HFFc6 (cell line): ENCODE results near the gene GNAZ. TPM values are rescaled to one million over a fixed set of nuclear protein-coding genes. Genes with fewer than 3 reads are reported as not detected.

ENCODE experiments used
- DNase-seq: peaks from one replicate; pipeline ENCODE4 v3.0.0-alpha.2; 2018
- H3K27ac Mint-ChIP-seq: 2 replicates; pipeline ENCODE4 v1.8.0; 2020; ENCODE audit warnings: mild to moderate bottlenecking, mixed read lengths
- H3K27me3 Mint-ChIP-seq: 2 replicates; pipeline ENCODE4 v1.8.0; 2021; ENCODE audit warnings: mild to moderate bottlenecking, moderate library complexity, mixed read lengths; ENCODE audit not compliant: insufficient read depth
- H3K36me3 Mint-ChIP-seq: 2 replicates; pipeline ENCODE4 v1.8.0; 2021; ENCODE audit warnings: low read depth, mixed read lengths
- H3K4me1 Mint-ChIP-seq: 2 replicates; pipeline ENCODE4 v1.8.0; 2020; ENCODE audit warnings: low read depth, mixed read lengths
- H3K4me3 Mint-ChIP-seq: 2 replicates; pipeline ENCODE4 v1.8.0; 2020; ENCODE audit warnings: mild to moderate bottlenecking, moderate library complexity, mixed read lengths
- H3K9me3 Mint-ChIP-seq: 2 replicates; pipeline ENCODE4 v1.8.0; 2020; ENCODE audit warnings: mild to moderate bottlenecking, mixed read lengths
- total RNA-seq, 6 experiments: library from RNA; stranded (reverse); fragmentation: NEBNext Ultra II Directional; extraction: Animal tissue kit (Norgen Biotek cat#: 25700); gene quantifications; 2 replicates in 1 of 6; 3 replicates in 5 of 6; pipeline ENCODE4 v1.2.3, GENCODE V29; 2021
- TF ChIP-seq, protein P1 (sequence below): fragments of 200-600 bp; sonication (generic); IDR thresholded peaks from 2 replicates; pipeline ENCODE4 v1.5.0; 2021; ENCODE audit warnings: antibody characterized with exemption, mild to moderate bottlenecking

Gene GNAZ
- total RNA-seq, 6 experiments from 2014 or later: 19.0 to 22.5 (median 20.1) TPM

DNA sequence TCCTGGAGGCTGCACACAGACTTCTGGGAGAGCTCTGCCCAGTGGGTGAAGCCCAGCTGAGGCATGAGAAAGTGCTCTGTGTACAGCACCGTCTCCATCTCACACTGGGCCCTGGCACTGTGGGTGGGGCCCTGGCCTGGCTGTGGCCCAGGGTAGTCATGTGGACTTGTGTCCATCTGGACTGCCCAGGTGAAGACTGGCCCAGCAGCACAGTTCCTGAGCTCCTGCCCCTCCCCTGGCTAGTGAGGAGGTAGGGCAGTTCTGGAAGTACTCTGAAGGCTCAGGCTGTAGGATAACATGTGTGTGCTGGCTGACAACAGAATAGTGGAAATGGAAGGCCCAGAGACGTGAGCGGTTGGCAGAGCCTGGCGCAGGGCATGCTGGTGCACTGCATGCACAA is 36.0 kb downstream of the GNAZ start:
- TF ChIP-seq, protein P1, sequence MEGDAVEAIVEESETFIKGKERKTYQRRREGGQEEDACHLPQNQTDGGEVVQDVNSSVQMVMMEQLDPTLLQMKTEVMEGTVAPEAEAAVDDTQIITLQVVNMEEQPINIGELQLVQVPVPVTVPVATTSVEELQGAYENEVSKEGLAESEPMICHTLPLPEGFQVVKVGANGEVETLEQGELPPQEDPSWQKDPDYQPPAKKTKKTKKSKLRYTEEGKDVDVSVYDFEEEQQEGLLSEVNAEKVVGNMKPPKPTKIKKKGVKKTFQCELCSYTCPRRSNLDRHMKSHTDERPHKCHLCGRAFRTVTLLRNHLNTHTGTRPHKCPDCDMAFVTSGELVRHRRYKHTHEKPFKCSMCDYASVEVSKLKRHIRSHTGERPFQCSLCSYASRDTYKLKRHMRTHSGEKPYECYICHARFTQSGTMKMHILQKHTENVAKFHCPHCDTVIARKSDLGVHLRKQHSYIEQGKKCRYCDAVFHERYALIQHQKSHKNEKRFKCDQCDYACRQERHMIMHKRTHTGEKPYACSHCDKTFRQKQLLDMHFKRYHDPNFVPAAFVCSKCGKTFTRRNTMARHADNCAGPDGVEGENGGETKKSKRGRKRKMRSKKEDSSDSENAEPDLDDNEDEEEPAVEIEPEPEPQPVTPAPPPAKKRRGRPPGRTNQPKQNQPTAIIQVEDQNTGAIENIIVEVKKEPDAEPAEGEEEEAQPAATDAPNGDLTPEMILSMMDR: no peak
- no peak overlapping the region for H3K27ac Mint-ChIP-seq
- no peaks in the 10 kb centered on the region for H3K9me3 Mint-ChIP-seq
- DNase-seq: no peak
- H3K36me3 Mint-ChIP-seq: no peaks in the 10 kb centered on the region
- peaks cover 3% of the 10 kb centered on the region for H3K27me3 Mint-ChIP-seq
- no peak overlapping the region for H3K4me3 Mint-ChIP-seq
- no peaks in the 10 kb centered on the region for H3K4me1 Mint-ChIP-seq

DNA sequence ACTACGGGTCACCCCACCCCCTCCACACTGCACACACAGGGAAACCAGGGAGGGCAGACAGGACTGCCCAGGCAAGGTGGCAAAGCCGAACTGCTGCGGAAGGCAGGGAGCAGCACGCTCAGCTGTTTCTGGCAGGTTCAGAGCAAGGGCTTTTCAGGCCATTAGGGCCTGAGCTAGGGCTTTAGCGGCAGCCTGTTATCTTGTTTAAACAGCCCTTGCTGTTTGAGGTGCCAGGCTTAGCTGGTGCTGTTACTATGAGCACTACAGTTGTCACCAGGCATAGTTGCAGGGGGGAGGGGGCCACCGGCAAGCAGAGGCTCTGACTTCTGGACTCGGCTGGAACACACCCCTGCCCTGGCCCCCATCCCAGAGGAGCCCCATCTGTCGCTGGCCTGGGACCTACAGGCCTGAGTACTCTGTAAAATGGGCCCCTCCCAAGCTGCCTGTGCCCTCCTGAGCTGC is 36.6 kb downstream of the GNAZ start:
- no peak overlapping the region for H3K27ac Mint-ChIP-seq

DNA sequence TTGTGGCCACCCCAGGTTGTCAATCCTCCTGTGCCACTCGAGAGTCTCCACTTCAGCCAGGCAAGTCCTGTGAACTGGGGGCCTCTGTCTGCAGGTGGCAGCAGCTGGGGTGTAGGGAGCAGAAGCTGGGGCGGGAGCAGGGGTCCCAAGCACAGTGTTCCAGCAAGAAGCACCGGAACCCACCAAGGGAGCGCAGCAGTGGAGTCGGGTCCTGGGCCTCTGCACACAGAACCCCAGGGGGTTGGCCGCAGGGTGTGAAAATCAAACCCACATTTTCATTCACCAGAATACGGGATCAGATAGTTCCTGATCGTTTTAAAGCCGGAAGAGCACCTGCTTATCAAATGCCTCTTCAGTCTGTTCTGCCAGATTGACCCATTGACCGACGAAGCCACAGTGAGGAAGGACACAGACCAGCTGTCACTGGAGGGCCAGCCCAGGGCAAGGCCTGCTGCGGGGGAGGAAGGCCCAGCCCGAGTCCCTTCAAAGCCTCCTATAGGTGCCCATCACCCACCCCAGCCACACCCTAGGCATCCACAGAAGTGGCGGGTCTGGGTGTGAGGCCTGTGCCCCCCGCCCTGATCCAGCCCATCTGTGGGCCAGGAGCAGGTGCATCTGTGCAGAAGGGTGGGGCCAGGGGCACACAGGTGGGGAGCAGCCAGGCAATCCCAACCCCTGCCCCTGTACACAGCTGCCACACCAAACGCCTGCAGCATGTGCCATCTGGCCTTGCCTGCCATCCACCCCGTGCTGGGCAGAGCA is 37.3 kb downstream of the GNAZ start:
- Mint-ChIP-seq H3K4me1 (no peaks in the 10 kb centered on the region), H3K27ac (no peak overlapping the region), H3K36me3 (no peaks in the 10 kb centered on the region), H3K4me3 (no peak overlapping the region), H3K27me3 (peaks cover 3% of the 10 kb centered on the region; the same call in 1 of the 2 replicates), H3K9me3 (no peaks in the 10 kb centered on the region)
- no peak for DNase-seq
- TF ChIP-seq, protein P1: no peak

More for the DNA sequence above, 36.6 kb downstream of the GNAZ start:
- Mint-ChIP-seq H3K27me3 (peaks cover 3% of the 10 kb centered on the region; the same call in 1 of the 2 replicates), H3K4me3 (no peak overlapping the region), H3K36me3 (no peaks in the 10 kb centered on the region), H3K4me1 (no peaks in the 10 kb centered on the region), H3K9me3 (no peaks in the 10 kb centered on the region)
- DNase-seq: no peak
- TF ChIP-seq, protein P1: no peak

DNA sequence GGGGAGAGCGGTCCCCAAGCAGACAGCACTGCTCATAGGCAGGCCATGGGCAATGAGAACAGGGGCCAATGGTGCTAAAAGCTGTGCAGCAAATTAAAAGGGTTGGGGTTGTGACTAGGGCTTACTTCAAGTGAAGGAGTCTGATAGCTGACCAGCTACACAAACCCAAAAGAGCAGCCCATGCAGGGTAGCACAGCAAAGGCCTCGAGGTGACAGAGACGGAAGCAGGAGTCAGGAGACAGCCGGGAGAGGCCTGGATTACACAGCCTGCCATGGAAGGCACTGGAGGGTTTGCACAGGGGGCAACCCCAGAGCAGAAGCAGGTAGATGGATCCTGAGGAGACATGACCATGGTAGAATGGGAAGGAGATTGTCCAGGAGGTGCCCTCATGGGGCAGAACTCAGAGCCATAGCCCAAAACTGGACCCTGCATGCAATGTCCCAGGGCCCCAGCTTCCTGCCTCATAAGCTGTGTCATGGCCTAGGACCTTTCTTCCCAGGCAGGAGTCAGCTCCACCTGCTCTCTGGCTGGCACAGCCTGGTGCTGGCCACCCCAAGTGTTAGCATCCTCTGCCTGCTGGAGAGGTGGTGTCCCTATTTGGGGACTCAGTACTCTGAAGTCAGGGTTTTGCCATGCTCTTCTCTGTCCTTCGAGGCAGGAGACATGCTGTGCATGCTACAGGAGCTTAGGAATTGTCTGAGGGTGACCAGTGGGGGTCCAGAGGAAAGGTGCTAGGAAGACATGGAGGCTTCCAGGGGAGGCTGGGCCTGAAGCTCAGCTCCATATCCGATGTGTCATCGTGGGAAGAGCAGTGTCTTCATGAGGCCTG is 38.1 kb downstream of the GNAZ start:
- Mint-ChIP-seq H3K4me1 (no peaks in the 10 kb centered on the region), H3K9me3 (no peaks in the 10 kb centered on the region), H3K27ac (no peak overlapping the region), H3K36me3 (no peaks in the 10 kb centered on the region), H3K27me3 (peaks cover 3% of the 10 kb centered on the region; the same call in 1 of the 2 replicates), H3K4me3 (no peak overlapping the region)
- DNase-seq: no peak
- TF ChIP-seq, protein P1: no peak

DNA sequence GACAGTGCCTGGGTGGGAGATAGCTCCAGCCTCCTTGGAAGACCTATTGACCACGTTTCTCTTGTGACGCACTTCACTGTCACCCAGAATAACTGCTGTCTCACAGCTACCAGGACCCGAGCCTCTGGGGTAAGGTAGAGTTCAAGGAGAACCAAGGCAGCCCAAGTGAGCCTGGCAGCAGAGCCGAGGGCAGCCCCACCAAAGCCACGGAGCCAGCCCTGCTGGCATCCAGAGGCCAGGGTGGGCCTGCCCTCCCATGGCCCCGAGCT is 38.7 kb downstream of the GNAZ start:
- no peaks in the 10 kb centered on the region for H3K36me3 Mint-ChIP-seq
- H3K4me1 Mint-ChIP-seq: no peaks in the 10 kb centered on the region
- H3K27me3 Mint-ChIP-seq: no peaks in the 10 kb centered on the region
- H3K27ac Mint-ChIP-seq: no peak overlapping the region
- H3K9me3 Mint-ChIP-seq: no peaks in the 10 kb centered on the region
- TF ChIP-seq, protein P1: no peak
- no peak for DNase-seq
- H3K4me3 Mint-ChIP-seq: no peak overlapping the region
